ENCODE results near the gene FRRS1L.

- TF ChIP-seq EP300 (IDR thresholded peaks at IDR 0.05): no peak
- TF ChIP-seq POLR2A (IDR thresholded peaks at IDR 0.05): no peak
These were observed 3.0 kb downstream of the FRRS1L start for GRCh38 chr9:109164042-109164441.

All from stomach (tissue), 4 donors.